H1 (cell line): ENCODE results near the gene MEF2C. TPM values are rescaled to one million over a fixed set of nuclear protein-coding genes. Genes with fewer than 3 reads are reported as not detected.

Experiments used
- ASH2L ChIP-seq: fragments of 200-600, 300-600 bp; sonication (generic); IDR thresholded peaks from one replicate; pipeline ENCODE4 v1.7.1; 2017; ENCODE audit warnings: low read length
- BRCA1 ChIP-seq: IDR thresholded peaks from 2 replicates; pipeline ENCODE4 v1.6.1; 2012; ENCODE audit warnings: low read depth, low read length, improper control_type of control experiment
- CHD2 ChIP-seq: IDR thresholded peaks from 2 replicates; pipeline ENCODE4 v1.6.1; 2012; ENCODE audit warnings: low read length, improper control_type of control experiment
- KDM1A ChIP-seq: fragments of 200-600, 300-600 bp; sonication (generic); IDR thresholded peaks from 2 replicates; pipeline ENCODE4 v1.7.1; 2016; ENCODE audit warnings: mild to moderate bottlenecking, low read length, borderline replicate concordance
- TAF7 ChIP-seq: optimal IDR thresholded peaks from 2 replicates; pipeline ENCODE3; 2011; ENCODE audit warnings: low read depth, mild to moderate bottlenecking, inconsistent platforms, low read length, moderate library complexity, borderline replicate concordance
- polyA plus RNA-seq, 7 experiments: library from polyadenylated mRNA; depleted of rRNA in 3 of 7; stranded (reverse) in 5 of 7; unstranded in 2 of 7; fragments of >200 nt in 5 of 7; fragments of 200-250 nt in 2 of 7; gene quantifications; 1 replicate in 5 of 7; 2 replicates in 1 of 7; 4 replicates in 1 of 7; pipeline versions ENCODE4 v1.2.1 to v1.2.3, GENCODE V29; 2011 to 2013; ENCODE audit warnings: missing spikeins in 2 of 7, mixed read lengths in 2 of 7
- total RNA-seq: library from RNA; stranded (reverse); fragmentation: NEBNext Ultra II Directional; extraction: Animal tissue kit (Norgen Biotek cat#: 25700); gene quantifications from 2 replicates; pipeline ENCODE4 v1.2.1, GENCODE V29; 2021

Gene MEF2C
- total and polyA plus RNA-seq, 2 of the 8 experiments (the other 6 are each of a cell fraction or from before 2014, with no cell fraction given), result 0.59 to 0.99 TPM

DNA sequence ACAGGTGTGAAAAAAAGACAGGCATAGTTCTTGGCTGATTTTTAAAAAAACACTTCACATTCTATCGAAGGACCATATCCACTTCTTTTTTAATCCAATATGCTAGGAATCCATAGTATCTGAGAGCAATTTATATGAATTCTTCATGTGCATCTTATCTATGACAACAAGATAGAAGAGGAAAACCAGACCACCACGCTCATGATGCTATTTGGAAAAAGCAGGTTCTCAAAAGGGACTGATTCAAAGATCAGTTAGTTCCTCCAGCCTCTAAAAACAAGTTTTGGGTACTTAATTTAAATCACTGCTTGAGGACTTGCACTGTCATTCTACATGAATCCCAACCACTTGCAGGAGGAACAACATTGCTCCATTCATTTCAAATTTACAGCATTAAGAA lies 6.3 kb downstream of the MEF2C start (continued):
- TF ChIP-seq ASH2L (no peak), KDM1A (no peak), CHD2 (no peak), BRCA1 (no peak), TAF7 (no peak)
- TF ChIP-seq, all 59 proteins: peak for 0
